ENCODE data around the gene HOXB8. TPM values are rescaled to one million over a fixed set of nuclear protein-coding genes. Genes with fewer than 3 reads are reported as not detected.

Gene HOXB8
- total and polyA plus RNA-seq, 2 donors = 0.07 TPM; not detected in 1

- peaks cover 78 to 100% of the 10 kb centered on the region in 2 donors for H3K27me3 ChIP-seq (ENCODE audit: control insufficient read depth in 2 of 2, insufficient read depth in 1 of 2, low read length in 1 of 2)
- 84% methylated on average over 7 of the region's 7 CpGs for WGBS
- peaks cover 0 to 7% of the 10 kb centered on the region in 2 donors for H3K9me3 ChIP-seq (ENCODE audit: control insufficient read depth in 2 of 2, insufficient read depth in 1 of 2, low read length in 1 of 2)
- no peak overlapping the region for H3K4me3 ChIP-seq (ENCODE audit: low read length in 2 of 2)
- peaks cover 0 to 8% of the 10 kb centered on the region in 2 donors for H3K4me1 ChIP-seq (ENCODE audit: control insufficient read depth in 2 of 2, insufficient read depth in 2 of 2, low read length in 2 of 2)
- no peak for DNase-seq (ENCODE audit: low read depth in 6 of 9, low spot score in 9 of 9)
- no peak overlapping the region for H3K27ac ChIP-seq (ENCODE audit: low read depth in 1 of 2, low read length in 1 of 2)
- no peaks in the 10 kb centered on the region for H3K36me3 ChIP-seq (ENCODE audit: control insufficient read depth in 2 of 2, insufficient read depth in 2 of 2, low read length in 1 of 2)
Observed at GRCh38 chr17:48631693-48632578, 16.8 kb upstream of the HOXB8 start.

- H3K4me3 ChIP-seq (ENCODE audit: low read length in 2 of 2) = no peak overlapping the region
- peaks cover 0 to 4% of the 10 kb centered on the region in 2 donors for H3K4me1 ChIP-seq (ENCODE audit: control insufficient read depth in 2 of 2, insufficient read depth in 2 of 2, low read length in 2 of 2)
- WGBS = 82% methylated on average over 15 of the region's 15 CpGs
- H3K9me3 ChIP-seq (ENCODE audit: control insufficient read depth in 2 of 2, insufficient read depth in 1 of 2, low read length in 1 of 2) = peaks cover 0 to 11% of the 10 kb centered on the region in 2 donors
- DNase-seq (ENCODE audit: low read depth in 6 of 9, low spot score in 9 of 9) = no peak
- H3K36me3 ChIP-seq (ENCODE audit: control insufficient read depth in 2 of 2, insufficient read depth in 2 of 2, low read length in 1 of 2) = no peaks in the 10 kb centered on the region
- peaks cover 78 to 100% of the 10 kb centered on the region in 2 donors for H3K27me3 ChIP-seq (ENCODE audit: control insufficient read depth in 2 of 2, insufficient read depth in 1 of 2, low read length in 1 of 2)
- H3K27ac ChIP-seq (ENCODE audit: low read depth in 1 of 2, low read length in 1 of 2) = no peak overlapping the region
Observed at GRCh38 chr17:48630925-48631692, 16.0 kb upstream of the HOXB8 start.

GRCh38 chr17:48630009-48630924 is 15.2 kb upstream of the HOXB8 start:
- DNase-seq (ENCODE audit: low read depth in 6 of 9, low spot score in 9 of 9) = no peak
- H3K36me3 ChIP-seq (ENCODE audit: control insufficient read depth in 2 of 2, insufficient read depth in 2 of 2, low read length in 1 of 2) = no peaks in the 10 kb centered on the region
- peaks cover 0 to 11% of the 10 kb centered on the region in 2 donors for H3K9me3 ChIP-seq (ENCODE audit: control insufficient read depth in 2 of 2, insufficient read depth in 1 of 2, low read length in 1 of 2)
- no peak overlapping the region for H3K27ac ChIP-seq (ENCODE audit: low read depth in 1 of 2, low read length in 1 of 2)
- peaks cover 0 to 7% of the 10 kb centered on the region in 2 donors for H3K4me1 ChIP-seq (ENCODE audit: control insufficient read depth in 2 of 2, insufficient read depth in 2 of 2, low read length in 2 of 2)
- peaks cover 78 to 100% of the 10 kb centered on the region in 2 donors for H3K27me3 ChIP-seq (ENCODE audit: control insufficient read depth in 2 of 2, insufficient read depth in 1 of 2, low read length in 1 of 2)
- H3K4me3 ChIP-seq (ENCODE audit: low read length in 2 of 2) = no peak overlapping the region
- 90% methylated on average over 15 of the region's 15 CpGs for WGBS

GRCh38 chr17:48629411-48629759 is 14.3 kb upstream of the HOXB8 start:
- Histone ChIP-seq H3K27me3 (ENCODE audit: control insufficient read depth in 2 of 2, insufficient read depth in 1 of 2, low read length in 1 of 2) (peaks cover 79 to 100% of the 10 kb centered on the region in 2 donors), H3K4me3 (ENCODE audit: low read length in 2 of 2) (no peak overlapping the region), H3K9me3 (ENCODE audit: control insufficient read depth in 2 of 2, insufficient read depth in 1 of 2, low read length in 1 of 2) (peaks cover 0 to 16% of the 10 kb centered on the region in 2 donors), H3K36me3 (ENCODE audit: control insufficient read depth in 2 of 2, insufficient read depth in 2 of 2, low read length in 1 of 2) (no peaks in the 10 kb centered on the region), H3K27ac (ENCODE audit: low read depth in 1 of 2, low read length in 1 of 2) (no peak overlapping the region), H3K4me1 (ENCODE audit: control insufficient read depth in 2 of 2, insufficient read depth in 2 of 2, low read length in 2 of 2) (peaks cover 0 to 14% of the 10 kb centered on the region in 2 donors)
- DNase-seq (ENCODE audit: low read depth in 6 of 9, low spot score in 9 of 9) = no peak
- WGBS = 79% methylated on average over 5 of the region's 5 CpGs

- H3K9me3 ChIP-seq (ENCODE audit: control insufficient read depth in 2 of 2, insufficient read depth in 1 of 2, low read length in 1 of 2) = peaks cover 0 to 13% of the 10 kb centered on the region in 2 donors
- WGBS = 42% methylated on average over 5 of the region's 5 CpGs
- no peaks in the 10 kb centered on the region for H3K36me3 ChIP-seq (ENCODE audit: control insufficient read depth in 2 of 2, insufficient read depth in 2 of 2, low read length in 1 of 2)
- H3K27ac ChIP-seq (ENCODE audit: low read depth in 1 of 2, low read length in 1 of 2) = no peak overlapping the region
- H3K4me3 ChIP-seq (ENCODE audit: low read length in 2 of 2) = no peak overlapping the region
- DNase-seq (ENCODE audit: low read depth in 6 of 9, low spot score in 9 of 9) = no peak
- peaks cover 82 to 100% of the 10 kb centered on the region in 2 donors for H3K27me3 ChIP-seq (ENCODE audit: control insufficient read depth in 2 of 2, insufficient read depth in 1 of 2, low read length in 1 of 2)
- peaks cover 0 to 14% of the 10 kb centered on the region in 2 donors for H3K4me1 ChIP-seq (ENCODE audit: control insufficient read depth in 2 of 2, insufficient read depth in 2 of 2, low read length in 2 of 2)
Observed at GRCh38 chr17:48628649-48629410, 13.7 kb upstream of the HOXB8 start.

- no peak for DNase-seq (ENCODE audit: low read depth in 6 of 9, low spot score in 9 of 9)
- H3K9me3 ChIP-seq (ENCODE audit: control insufficient read depth in 2 of 2, insufficient read depth in 1 of 2, low read length in 1 of 2) = peaks cover 0 to 9% of the 10 kb centered on the region in 2 donors
- peaks cover 0 to 11% of the 10 kb centered on the region in 2 donors for H3K4me1 ChIP-seq (ENCODE audit: control insufficient read depth in 2 of 2, insufficient read depth in 2 of 2, low read length in 2 of 2)
- H3K36me3 ChIP-seq (ENCODE audit: control insufficient read depth in 2 of 2, insufficient read depth in 2 of 2, low read length in 1 of 2) = no peaks in the 10 kb centered on the region
- H3K27ac ChIP-seq (ENCODE audit: low read depth in 1 of 2, low read length in 1 of 2) = no peak overlapping the region
- no peak overlapping the region for H3K4me3 ChIP-seq (ENCODE audit: low read length in 2 of 2)
- peaks cover 82 to 100% of the 10 kb centered on the region in 2 donors for H3K27me3 ChIP-seq (ENCODE audit: control insufficient read depth in 2 of 2, insufficient read depth in 1 of 2, low read length in 1 of 2)
- WGBS = 75% methylated on average over 27 of the region's 27 CpGs
Observed at GRCh38 chr17:48627623-48628521, 12.8 kb upstream of the HOXB8 start.

- no peaks in the 10 kb centered on the region for H3K36me3 ChIP-seq (ENCODE audit: control insufficient read depth in 2 of 2, insufficient read depth in 2 of 2, low read length in 1 of 2)
- DNase-seq (ENCODE audit: low read depth in 6 of 9, low spot score in 9 of 9) = no peak
- H3K4me1 ChIP-seq (ENCODE audit: control insufficient read depth in 2 of 2, insufficient read depth in 2 of 2, low read length in 2 of 2) = peaks cover 0 to 11% of the 10 kb centered on the region in 2 donors
- H3K27ac ChIP-seq (ENCODE audit: low read depth in 1 of 2, low read length in 1 of 2) = no peak overlapping the region
- H3K4me3 ChIP-seq (ENCODE audit: low read length in 2 of 2) = no peak overlapping the region
- 53% methylated on average over 5 of the region's 5 CpGs for WGBS
- H3K27me3 ChIP-seq (ENCODE audit: control insufficient read depth in 2 of 2, insufficient read depth in 1 of 2, low read length in 1 of 2) = peaks cover 86 to 100% of the 10 kb centered on the region in 2 donors
- H3K9me3 ChIP-seq (ENCODE audit: control insufficient read depth in 2 of 2, insufficient read depth in 1 of 2, low read length in 1 of 2) = peaks cover 0 to 9% of the 10 kb centered on the region in 2 donors
Observed at GRCh38 chr17:48627118-48627597, 12.1 kb upstream of the HOXB8 start.
